Ascending aorta (tissue), 2 donors: ENCODE results near the gene OR51B4. TPM values are rescaled to one million over a fixed set of nuclear protein-coding genes. Genes with fewer than 3 reads are reported as not detected.

ENCODE experiments used
- DNase-seq, 2 donors: peaks; one replicate each; pipeline ENCODE4 v3.0.0-alpha.2; 2019; ENCODE audit warnings: low spot score in 2 of 2
- H3K27ac ChIP-seq, 2 donors: fragments of 200-600 bp; sonication (generic); one replicate each; pipeline ENCODE4 v1.5.1; 2016 to 2017; ENCODE audit warnings: mild to moderate bottlenecking in 1 of 2
- H3K27me3 ChIP-seq: fragments of 200-600 bp; sonication (generic); one replicate; pipeline ENCODE4 v1.5.1; 2017
- H3K36me3 ChIP-seq, 2 donors: fragments of 200-600 bp; sonication (generic); one replicate each; pipeline ENCODE4 v1.5.1; 2016
- H3K4me1 ChIP-seq, 2 donors: fragments of 200-600 bp; sonication (generic); one replicate each; pipeline ENCODE4 v1.5.1; 2016 to 2017; ENCODE audit warnings: mild to moderate bottlenecking in 1 of 2
- H3K4me3 ChIP-seq, 2 donors: fragments of 200-600 bp; sonication (generic); one replicate each; pipeline ENCODE4 v1.5.1; 2016 to 2017; ENCODE audit warnings: mild to moderate bottlenecking in 1 of 2
- H3K9me3 ChIP-seq, 2 donors: fragments of 200-600 bp; sonication (generic); one replicate each; pipeline ENCODE4 v1.5.1; 2016
- intact Hi-C: fragments of 100-400 bp; cut with DNase I; formaldehyde crosslinking; loops from one replicate; pipeline ENCODE4 v1.15.1; 2023
- total RNA-seq: library from RNA; depleted of rRNA; stranded (reverse); fragments of >200 nt; gene quantifications from one replicate; pipeline ENCODE4 v1.1.0, GENCODE V29; 2016
- TF ChIP-seq, protein P1 (sequence below), 3 experiments: fragments of 200-600 bp in 2 of 3; fragments of 450-650 bp in 1 of 3; sonication (generic) in 2 of 3; IDR thresholded peaks; one replicate each; pipeline ENCODE4 v1.5.1; 2016 to 2019; ENCODE audit warnings: antibody characterized with exemption in 3 of 3, mild to moderate bottlenecking in 1 of 3, moderate library complexity in 1 of 3

The OR51B4 gene
- total RNA-seq, 1 donor from 2014 or later, result not detected

- Histone ChIP-seq H3K36me3 (no peaks in the 10 kb centered on the region), H3K27ac (no peak overlapping the region), H3K4me3 (no peak overlapping the region), H3K9me3 (no peaks in the 10 kb centered on the region), H3K4me1 (no peaks in the 10 kb centered on the region), H3K27me3 (no peaks in the 10 kb centered on the region)
- no peak for DNase-seq
- intact Hi-C loops, result no loop called here
- TF ChIP-seq, protein P1, sequence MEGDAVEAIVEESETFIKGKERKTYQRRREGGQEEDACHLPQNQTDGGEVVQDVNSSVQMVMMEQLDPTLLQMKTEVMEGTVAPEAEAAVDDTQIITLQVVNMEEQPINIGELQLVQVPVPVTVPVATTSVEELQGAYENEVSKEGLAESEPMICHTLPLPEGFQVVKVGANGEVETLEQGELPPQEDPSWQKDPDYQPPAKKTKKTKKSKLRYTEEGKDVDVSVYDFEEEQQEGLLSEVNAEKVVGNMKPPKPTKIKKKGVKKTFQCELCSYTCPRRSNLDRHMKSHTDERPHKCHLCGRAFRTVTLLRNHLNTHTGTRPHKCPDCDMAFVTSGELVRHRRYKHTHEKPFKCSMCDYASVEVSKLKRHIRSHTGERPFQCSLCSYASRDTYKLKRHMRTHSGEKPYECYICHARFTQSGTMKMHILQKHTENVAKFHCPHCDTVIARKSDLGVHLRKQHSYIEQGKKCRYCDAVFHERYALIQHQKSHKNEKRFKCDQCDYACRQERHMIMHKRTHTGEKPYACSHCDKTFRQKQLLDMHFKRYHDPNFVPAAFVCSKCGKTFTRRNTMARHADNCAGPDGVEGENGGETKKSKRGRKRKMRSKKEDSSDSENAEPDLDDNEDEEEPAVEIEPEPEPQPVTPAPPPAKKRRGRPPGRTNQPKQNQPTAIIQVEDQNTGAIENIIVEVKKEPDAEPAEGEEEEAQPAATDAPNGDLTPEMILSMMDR (IDR thresholded peaks at IDR 0.05), result no peak
Observed at GRCh38 chr11:5286351-5286750, 15.4 kb downstream of the OR51B4 start.

DNA sequence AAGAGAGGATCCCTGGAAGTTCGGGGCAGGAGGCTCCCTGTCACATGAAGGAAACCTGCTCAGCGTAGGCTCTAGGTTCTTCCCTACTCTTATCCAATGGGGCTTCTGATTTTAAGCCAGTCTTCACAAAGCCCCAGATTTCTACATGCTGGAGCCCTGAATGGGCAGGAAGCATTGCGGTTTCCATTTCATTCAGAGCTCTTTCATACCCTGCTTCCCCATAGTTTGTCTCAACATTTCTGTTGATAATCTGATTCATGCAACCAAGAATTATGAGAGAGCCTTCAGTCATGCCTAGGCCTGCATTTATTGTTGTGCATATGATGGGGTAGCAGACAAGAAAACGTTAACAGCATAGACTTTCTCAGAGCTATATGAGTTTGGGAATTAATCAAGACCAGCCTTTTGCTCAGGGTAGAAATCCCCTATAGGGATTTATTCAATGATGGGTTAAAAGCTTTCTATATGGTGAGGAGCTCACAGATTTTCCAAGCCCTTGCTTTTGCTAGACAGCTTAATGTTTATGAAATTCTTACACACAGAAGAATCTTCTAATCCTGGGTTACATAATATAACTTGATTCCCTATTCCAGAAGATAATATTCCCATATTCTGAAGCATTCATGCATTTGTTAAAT is 15.9 kb downstream of the OR51B4 start:
- Histone ChIP-seq H3K4me3 (no peak overlapping the region), H3K27ac (no peak overlapping the region), H3K9me3 (no peaks in the 10 kb centered on the region), H3K36me3 (no peaks in the 10 kb centered on the region), H3K27me3 (no peaks in the 10 kb centered on the region), H3K4me1 (no peaks in the 10 kb centered on the region)
- intact Hi-C loops, result no loop called here
- no peak for DNase-seq
- TF ChIP-seq, protein P1 (IDR thresholded peaks at IDR 0.05), result no peak

GRCh38 chr11:5284637-5285036 is 17.1 kb downstream of the OR51B4 start:
- Histone ChIP-seq H3K36me3 (no peaks in the 10 kb centered on the region), H3K27me3 (no peaks in the 10 kb centered on the region), H3K27ac (no peak overlapping the region), H3K9me3 (no peaks in the 10 kb centered on the region), H3K4me3 (no peak overlapping the region), H3K4me1 (no peaks in the 10 kb centered on the region)
- DNase-seq, result no peak
- intact Hi-C loops, result no loop called here
- TF ChIP-seq, protein P1 (IDR thresholded peaks at IDR 0.05), result no peak

GRCh38 chr11:5283882-5284281 is 17.9 kb downstream of the OR51B4 start:
- Histone ChIP-seq H3K27ac (no peak overlapping the region), H3K4me1 (no peaks in the 10 kb centered on the region), H3K4me3 (no peak overlapping the region), H3K27me3 (no peaks in the 10 kb centered on the region), H3K36me3 (no peaks in the 10 kb centered on the region), H3K9me3 (no peaks in the 10 kb centered on the region)
- intact Hi-C loops, result no loop called here
- DNase-seq, result no peak
- TF ChIP-seq, protein P1 (IDR thresholded peaks at IDR 0.05), result no peak

- H3K4me3 ChIP-seq, result no peak overlapping the region
- no peak for DNase-seq
- TF ChIP-seq, protein P1 (IDR thresholded peaks at IDR 0.05), result no peak
- no peaks in the 10 kb centered on the region for H3K36me3 ChIP-seq
- H3K27me3 ChIP-seq, result no peaks in the 10 kb centered on the region
- H3K9me3 ChIP-seq, result no peaks in the 10 kb centered on the region
- H3K4me1 ChIP-seq, result no peaks in the 10 kb centered on the region
- H3K27ac ChIP-seq, result no peak overlapping the region
- intact Hi-C loops, result no loop called here
Observed at GRCh38 chr11:5283086-5283485, 18.7 kb downstream of the OR51B4 start.

GRCh38 chr11:5282628-5283027 is 19.1 kb downstream of the OR51B4 start:
- H3K9me3 ChIP-seq, result no peaks in the 10 kb centered on the region
- intact Hi-C loops, result no loop called here
- no peak for DNase-seq
- no peaks in the 10 kb centered on the region for H3K36me3 ChIP-seq
- no peaks in the 10 kb centered on the region for H3K27me3 ChIP-seq
- no peak overlapping the region for H3K27ac ChIP-seq
- H3K4me1 ChIP-seq, result no peaks in the 10 kb centered on the region
- no peak overlapping the region for H3K4me3 ChIP-seq
- TF ChIP-seq, protein P1 (IDR thresholded peaks at IDR 0.05), result no peak
